HCT116 (cell line): ENCODE measurements around the gene APOD.
A peak's percentile ranks its signal among the peaks of the same experiment; 100 is the strongest.

Experiments
- ATF3 ChIP-seq: IDR thresholded peaks from 2 replicates; pipeline ENCODE4 v1.6.1; 2012
- CTCF ChIP-seq, 3 experiments: fragments of 200-600 bp in 1 of 3; sonication (generic) in 1 of 3; IDR thresholded peaks in 2 of 3; conservative IDR thresholded peaks in 1 of 3; 2 replicates each; pipeline ENCODE4 v1.5.1; 2012 to 2017; ENCODE audit warnings: low read depth in 2 of 3, low read length in 2 of 3, antibody characterized with exemption in 1 of 3, borderline replicate concordance in 1 of 3, control low read depth in 1 of 3, mild to moderate bottlenecking in 1 of 3, mixed read lengths in 1 of 3, mixed run types in 1 of 3, moderate library complexity in 1 of 3; ENCODE audit not compliant: insufficient read depth in 1 of 3
- EZH2 ChIP-seq: fragments of 200-600 bp; sonication (generic); IDR thresholded peaks from 2 replicates; pipeline ENCODE4 v1.6.1; 2017; ENCODE audit warnings: antibody characterized with exemption, mixed run types
- EZH2phosphoT487 ChIP-seq: fragments of 200-600 bp; IDR thresholded peaks from 2 replicates; pipeline ENCODE4 v1.6.1; 2018; ENCODE audit warnings: antibody characterized with exemption, borderline replicate concordance
- FOSL1 ChIP-seq: IDR thresholded peaks from 2 replicates; pipeline ENCODE4 v1.6.1; 2012; ENCODE audit warnings: low read depth
- MAX ChIP-seq: IDR thresholded peaks from 2 replicates; pipeline ENCODE4 v1.6.1; 2012
- POLR2A ChIP-seq: IDR thresholded peaks from 2 replicates; pipeline ENCODE4 v1.7.0; 2011; ENCODE audit warnings: borderline replicate concordance; ENCODE audit not compliant: insufficient read depth, insufficient read length; ENCODE audit errors: extremely low read depth
- POLR2AphosphoS5 ChIP-seq: IDR thresholded peaks from 2 replicates; pipeline ENCODE4 v1.6.1; 2011; ENCODE audit warnings: mild to moderate bottlenecking, low read depth, low read length, moderate library complexity
- RAD21 ChIP-seq: IDR thresholded peaks from 2 replicates; pipeline ENCODE4 v1.6.1; 2012; ENCODE audit warnings: low read depth, mild to moderate bottlenecking
- SIN3A ChIP-seq: IDR thresholded peaks from 2 replicates; pipeline ENCODE4 v1.6.1; 2012; ENCODE audit warnings: low read depth
- SP1 ChIP-seq: IDR thresholded peaks from 2 replicates; pipeline ENCODE4 v1.6.1; 2012; ENCODE audit warnings: low read depth
- SRF ChIP-seq: IDR thresholded peaks from 2 replicates; pipeline ENCODE4 v1.6.1; 2012; ENCODE audit warnings: low read depth
- YY1 ChIP-seq: IDR thresholded peaks from 2 replicates; pipeline ENCODE4 v1.6.1; 2011; ENCODE audit warnings: low read length, low read depth, moderate library complexity, mild to moderate bottlenecking; ENCODE audit not compliant: insufficient replicate concordance; ENCODE audit errors: extremely low read depth
- ZBTB33 ChIP-seq: IDR thresholded peaks from 2 replicates; pipeline ENCODE4 v1.6.1; 2011; ENCODE audit warnings: mild to moderate bottlenecking, low read length, moderate library complexity; ENCODE audit not compliant: insufficient replicate concordance; ENCODE audit errors: extremely low read depth

- TF ChIP-seq CTCF (IDR thresholded peaks at IDR 0.05 in 2 of 3, conservative IDR thresholded peaks at IDR 0.05 in 1 of 3; ENCODE audit: borderline replicate concordance in 1 of 3, insufficient read depth in 1 of 3, low read depth in 2 of 3, low read length in 2 of 3), result no peak
- TF ChIP-seq EZH2phosphoT487, result no peak
- peak; percentile 94 for TF ChIP-seq ZBTB33
- peak; percentile 91 for TF ChIP-seq POLR2A
- peak; percentile 99 for TF ChIP-seq POLR2AphosphoS5
- no peak; the same call in 1 of the 2 replicates for TF ChIP-seq SRF
- TF ChIP-seq SIN3A, result peak; percentile 74; the same call in 1 of the 2 replicates
- TF ChIP-seq EZH2, result no peak
- TF ChIP-seq ATF3, result no peak
- TF ChIP-seq FOSL1, result no peak
- no peak for TF ChIP-seq YY1
- TF ChIP-seq SP1, result peak; percentile 37; the same call in 1 of the 2 replicates
- TF ChIP-seq RAD21, result no peak
- TF ChIP-seq MAX, result peak; percentile 53; the same call in 1 of the 2 replicates
These were observed 40.8 kb downstream of the APOD start, which contains the start of gene PPP1R2 for GRCh38 chr3:195542698-195543499.
